K562 (cell line): ENCODE data around the gene WDR91. TPM values are rescaled to one million over a fixed set of nuclear protein-coding genes. Genes with fewer than 3 reads are reported as not detected.

Experiments
- ATAC-seq: fragments of 200-7000 bp; cut with Tn5 transposase; 3 replicates; pipeline ENCODE4 v1.9.1; 2020; ENCODE audit warnings: moderate library complexity
- BruUV-seq: library from RNA; stranded (reverse); fragments of 400-500 nt; replicated peaks from 2 replicates; lab custom pipeline; 2021; lab: Mats Ljungman, UMichigan
- CTCF ChIA-PET: fragments of 300-600 bp; formaldehyde crosslinking; extraction: SDS; loops from one replicate; lab custom pipeline; 2021; ENCODE audit warnings: low intra/inter-chr PET ratio; lab: Yijun Ruan, JAX
- POLR2A ChIA-PET: fragments of 300-600, 350-650 bp; sonication (Branson Sonifier 250); formaldehyde crosslinking; extraction: SDS; loops from one replicate; lab custom pipeline; 2021; ENCODE audit warnings: antibody characterized with exemption, inconsistent platforms; lab: Yijun Ruan, JAX
- DNase-seq, 4 experiments: peaks; one replicate each; pipeline versions ENCODE4 v3.0.0 to v3.0.0-alpha.2; 2011 to 2018; ENCODE audit warnings: low spot score in 3 of 4, mixed read lengths in 3 of 4; ENCODE audit errors: extremely low read depth in 1 of 4
- FAIRE-seq: peaks from 2 replicates; lab custom pipeline; 2011; peaks lifted over from hg19 to GRCh38; lab: Jason Lieb, UNC
- H2AFZ ChIP-seq: 2 replicates; pipeline ENCODE4 v1.6.0; 2011; ENCODE audit warnings: low read depth, low read length, control low read depth, inconsistent platforms
- H3K27ac ChIP-seq: fragments of 200-600 bp; 3 replicates; pipeline ENCODE4 v1.8.0; 2011; ENCODE audit warnings: low read depth, mild to moderate bottlenecking, control low read depth, inconsistent platforms, low read length, moderate library complexity, mixed read lengths; ENCODE audit errors: extremely low read depth
- H3K27me3 ChIP-seq, 2 experiments: fragments of 300-600 bp in 1 of 2; 2 replicates in 1 of 2; 3 replicates in 1 of 2; pipeline versions ENCODE4 v1.6.0 to v1.8.0; 2011; ENCODE audit warnings: inconsistent platforms in 2 of 2, low read length in 2 of 2, mild to moderate bottlenecking in 1 of 2, mixed read lengths in 1 of 2, moderate library complexity in 1 of 2; ENCODE audit not compliant: control insufficient read depth in 2 of 2, insufficient read depth in 2 of 2
- H3K36me3 ChIP-seq: fragments of 300-600 bp; 3 replicates; pipeline ENCODE4 v1.8.0; 2011; ENCODE audit warnings: mild to moderate bottlenecking, low read length, inconsistent platforms; ENCODE audit not compliant: control insufficient read depth, insufficient read depth
- H3K4me1 ChIP-seq, 2 experiments: fragments of 200-600 bp in 1 of 2; replicated peaks in 1 of 2; 2 replicates in 1 of 2; 3 replicates in 1 of 2; pipeline versions ENCODE4 v1.5.1 to v1.8.0; 2011; ENCODE audit warnings: inconsistent platforms in 2 of 2, low read length in 2 of 2, mild to moderate bottlenecking in 1 of 2, mixed read lengths in 1 of 2, moderate library complexity in 1 of 2; ENCODE audit not compliant: control insufficient read depth in 2 of 2, insufficient read depth in 2 of 2
- H3K4me2 ChIP-seq: 2 replicates; pipeline ENCODE4 v1.6.1; 2011; ENCODE audit warnings: low read length, control low read depth, inconsistent platforms, mixed read lengths; ENCODE audit not compliant: insufficient read depth
- H3K4me3 ChIP-seq: fragments of 200-600 bp; sonication (generic), shearing (Covaris generic); 2 replicates; pipeline ENCODE4 v1.5.1; 2016; ENCODE audit warnings: control low read depth, inconsistent platforms
- H3K79me2 ChIP-seq: fragments of 200-600 bp; 3 replicates; pipeline ENCODE4 v1.8.0; 2011; ENCODE audit warnings: low read length, inconsistent platforms; ENCODE audit not compliant: control insufficient read depth, insufficient read depth
- H3K9ac ChIP-seq, 2 experiments: 2 replicates each; pipeline versions ENCODE4 v1.6.0 to v1.6.1; 2011; ENCODE audit warnings: low read depth in 2 of 2, low read length in 2 of 2, control low read depth in 1 of 2, inconsistent platforms in 1 of 2, mild to moderate bottlenecking in 1 of 2, mixed read lengths in 1 of 2; ENCODE audit not compliant: insufficient read depth in 1 of 2
- H3K9me1 ChIP-seq: one replicate; pipeline ENCODE4 v1.6.0; 2011; ENCODE audit warnings: inconsistent platforms, mild to moderate bottlenecking, low read length, moderate library complexity; ENCODE audit not compliant: control insufficient read depth, insufficient read depth
- H3K9me3 ChIP-seq: replicated peaks from 2 replicates; pipeline ENCODE4 v1.5.1; 2011; ENCODE audit warnings: low read depth, low read length, inconsistent platforms; ENCODE audit not compliant: control insufficient read depth, insufficient read depth
- H4K20me1 ChIP-seq: replicated peaks from 2 replicates; pipeline ENCODE4 v1.6.1; 2011; ENCODE audit warnings: low read length, inconsistent platforms, mixed read lengths; ENCODE audit not compliant: control insufficient read depth, insufficient read depth
- DMBX1 ChIP-seq: fragments of 250-450 bp; sonication (Bioruptor Pico); IDR thresholded peaks from 2 replicates; pipeline ENCODE4 v1.8.0; 2022; ENCODE audit warnings: inconsistent platforms, mild to moderate bottlenecking, moderate library complexity, borderline replicate concordance
- EGR1 ChIP-seq: fragments of 450-650 bp; conservative IDR thresholded peaks from 2 replicates; pipeline ENCODE4 v1.6.1; 2017; ENCODE audit warnings: mild to moderate bottlenecking
- ETV5 ChIP-seq: sonication (generic); formaldehyde crosslinking; IDR thresholded peaks from 2 replicates; pipeline ENCODE4 v1.4.0; 2020; ENCODE audit warnings: low read depth, mild to moderate bottlenecking, missing genetic modification reagents
- GABPB2 ChIP-seq: fragments of 250-450 bp; sonication (Bioruptor Pico); conservative IDR thresholded peaks from 2 replicates; pipeline ENCODE4 v1.5.1; 2021; ENCODE audit warnings: mild to moderate bottlenecking
- HDGF ChIP-seq: fragments of 450-650 bp; IDR thresholded peaks from 2 replicates; pipeline ENCODE4 v1.6.1; 2016
- MEIS2 ChIP-seq: fragments of 450-650 bp; IDR thresholded peaks from 2 replicates; pipeline ENCODE4 v1.6.1; 2014; ENCODE audit warnings: mild to moderate bottlenecking; ENCODE audit not compliant: partially characterized antibody
- NCOR1 ChIP-seq: fragments of 450-650 bp; IDR thresholded peaks from 2 replicates; pipeline ENCODE4 v1.6.1; 2016; ENCODE audit warnings: mild to moderate bottlenecking, moderate library complexity
- WGBS: fragments of 100-300 bp; shearing (Covaris generic); methylation state at CpG from one replicate; pipeline ENCODE4 v1.1.6; 2016; ENCODE audit warnings: low coverage, mixed read lengths; ENCODE audit not compliant: insufficient coverage; ENCODE audit errors: missing lambda C conversion rate; 5-methylcytosine and 5-hydroxymethylcytosine counted together
- in situ Hi-C: fragments of 300-500 bp; cut with MboI; formaldehyde crosslinking; loops from 4 replicates; pipeline ENCODE4 v1.15.0; 2018; ENCODE audit warnings: inconsistent platforms, mixed read lengths
- intact Hi-C: fragments of 100-400 bp; cut with micrococcal nuclease; formaldehyde crosslinking; loops from 2 replicates; pipeline ENCODE4 v1.14.2; 2022
- polyA plus RNA-seq, 8 experiments: library from polyadenylated mRNA; depleted of rRNA in 4 of 8; stranded (reverse) in 5 of 8; unstranded in 3 of 8; fragments of >200 nt; fragmentation: Nextera tagmentation in 2 of 8; fragmentation: Illumina TruSeq in 1 of 8; extraction: Ambion mirVana in 2 of 8; extraction: Trizol in 1 of 8; gene quantifications; 2 replicates each; pipeline versions ENCODE4 v1.2.1 to v1.2.3, GENCODE V29; 2011 to 2014; ENCODE audit warnings: inconsistent platforms in 1 of 8, missing spikeins in 1 of 8
- total RNA-seq, 7 experiments: library from RNA; depleted of rRNA in 6 of 7; stranded (reverse); fragments of >200 nt in 6 of 7; fragmentation: Illumina TruSeq in 2 of 7; extraction: Trizol in 2 of 7; gene quantifications; 2 replicates each; pipeline versions ENCODE4 v1.2.1 to v1.2.3, GENCODE V29; 2011 to 2021; ENCODE audit warnings: low replicate concordance in 1 of 7
- TF ChIP-seq, protein P1 (sequence below), 3 experiments: IDR thresholded peaks in 2 of 3; conservative IDR thresholded peaks in 1 of 3; 2 replicates each; pipeline ENCODE4 v1.5.1; 2011 to 2012; ENCODE audit warnings: low read length in 3 of 3, mild to moderate bottlenecking in 3 of 3, control low read depth in 2 of 3, improper control_type of control experiment in 1 of 3, inconsistent platforms in 1 of 3, low read depth in 1 of 3, mixed read lengths in 1 of 3, moderate library complexity in 1 of 3; ENCODE audit not compliant: insufficient read depth in 2 of 3
- TF ChIP-seq, protein P2 (sequence below): sonication (generic); formaldehyde crosslinking; IDR thresholded peaks from 2 replicates; pipeline ENCODE4 v1.8.0; 2023; ENCODE audit warnings: mild to moderate bottlenecking, missing genetic modification reagents
- TF ChIP-seq, protein P3 (sequence below): sonication (generic); formaldehyde crosslinking; IDR thresholded peaks from 2 replicates; pipeline ENCODE4 v1.8.0; 2023; ENCODE audit warnings: mild to moderate bottlenecking, missing genetic modification reagents

WDR91 gene
- total and polyA plus RNA-seq, 9 of the 15 experiments (the other 6 are each of a cell fraction or from before 2014, with no cell fraction given), result 1.9 to 18.2 (median 9.8) TPM

DNA sequence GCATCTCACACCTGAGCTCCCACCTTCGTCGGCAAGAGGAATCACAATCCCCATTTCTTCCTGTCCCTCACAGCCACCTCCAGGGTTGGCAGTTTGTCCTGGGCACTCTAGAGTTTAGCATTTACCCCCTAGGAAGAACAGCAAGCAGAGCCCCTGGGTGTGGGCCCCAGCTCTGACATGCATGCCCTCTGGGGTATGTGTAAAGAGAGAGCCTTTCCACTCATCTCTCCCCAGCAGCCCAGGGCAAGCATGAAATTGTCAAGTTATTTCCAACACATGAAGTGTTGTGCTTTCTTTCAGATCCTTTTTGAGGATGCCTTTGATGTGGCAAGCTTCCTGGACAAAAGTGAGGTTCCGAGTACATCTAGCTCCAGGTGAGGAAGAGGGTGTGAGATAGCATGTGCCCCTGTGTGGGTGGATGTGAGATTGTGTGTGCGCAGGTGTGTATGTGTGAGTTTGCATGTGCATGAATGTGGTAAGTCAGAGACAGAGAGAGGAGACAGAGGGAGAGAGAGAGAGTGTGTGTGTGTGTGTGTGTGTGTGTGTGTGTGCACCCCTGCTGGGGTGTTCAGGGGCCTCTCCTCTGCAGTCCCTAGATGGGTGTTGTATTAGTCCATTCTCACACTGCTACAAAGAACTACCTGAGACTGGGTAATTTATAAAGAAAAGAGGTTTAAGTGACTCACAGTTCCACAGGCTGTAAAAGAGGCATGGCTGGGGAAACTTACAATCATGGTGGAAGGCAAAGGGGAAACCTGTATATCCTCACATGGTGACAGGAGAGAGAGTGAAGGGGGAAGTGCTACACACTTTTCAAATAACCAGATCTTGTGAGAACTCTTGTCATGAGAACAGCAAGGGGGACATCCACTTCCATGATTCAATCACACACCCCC is 40.4 kb upstream of the WDR91 start (continued):
- no peak for TF ChIP-seq MEIS2
- TF ChIP-seq, protein P1, sequence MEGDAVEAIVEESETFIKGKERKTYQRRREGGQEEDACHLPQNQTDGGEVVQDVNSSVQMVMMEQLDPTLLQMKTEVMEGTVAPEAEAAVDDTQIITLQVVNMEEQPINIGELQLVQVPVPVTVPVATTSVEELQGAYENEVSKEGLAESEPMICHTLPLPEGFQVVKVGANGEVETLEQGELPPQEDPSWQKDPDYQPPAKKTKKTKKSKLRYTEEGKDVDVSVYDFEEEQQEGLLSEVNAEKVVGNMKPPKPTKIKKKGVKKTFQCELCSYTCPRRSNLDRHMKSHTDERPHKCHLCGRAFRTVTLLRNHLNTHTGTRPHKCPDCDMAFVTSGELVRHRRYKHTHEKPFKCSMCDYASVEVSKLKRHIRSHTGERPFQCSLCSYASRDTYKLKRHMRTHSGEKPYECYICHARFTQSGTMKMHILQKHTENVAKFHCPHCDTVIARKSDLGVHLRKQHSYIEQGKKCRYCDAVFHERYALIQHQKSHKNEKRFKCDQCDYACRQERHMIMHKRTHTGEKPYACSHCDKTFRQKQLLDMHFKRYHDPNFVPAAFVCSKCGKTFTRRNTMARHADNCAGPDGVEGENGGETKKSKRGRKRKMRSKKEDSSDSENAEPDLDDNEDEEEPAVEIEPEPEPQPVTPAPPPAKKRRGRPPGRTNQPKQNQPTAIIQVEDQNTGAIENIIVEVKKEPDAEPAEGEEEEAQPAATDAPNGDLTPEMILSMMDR (IDR thresholded peaks at IDR 0.05 in 2 of 3, conservative IDR thresholded peaks at IDR 0.05 in 1 of 3; ENCODE audit: insufficient read depth in 2 of 3, low read depth in 1 of 3, low read length in 3 of 3), result no peak
- TF ChIP-seq, protein P2, sequence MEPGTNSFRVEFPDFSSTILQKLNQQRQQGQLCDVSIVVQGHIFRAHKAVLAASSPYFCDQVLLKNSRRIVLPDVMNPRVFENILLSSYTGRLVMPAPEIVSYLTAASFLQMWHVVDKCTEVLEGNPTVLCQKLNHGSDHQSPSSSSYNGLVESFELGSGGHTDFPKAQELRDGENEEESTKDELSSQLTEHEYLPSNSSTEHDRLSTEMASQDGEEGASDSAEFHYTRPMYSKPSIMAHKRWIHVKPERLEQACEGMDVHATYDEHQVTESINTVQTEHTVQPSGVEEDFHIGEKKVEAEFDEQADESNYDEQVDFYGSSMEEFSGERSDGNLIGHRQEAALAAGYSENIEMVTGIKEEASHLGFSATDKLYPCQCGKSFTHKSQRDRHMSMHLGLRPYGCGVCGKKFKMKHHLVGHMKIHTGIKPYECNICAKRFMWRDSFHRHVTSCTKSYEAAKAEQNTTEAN (CRISPR knock-in tag), result no peak
- TF ChIP-seq, all 486 proteins: peak for 0

DNA sequence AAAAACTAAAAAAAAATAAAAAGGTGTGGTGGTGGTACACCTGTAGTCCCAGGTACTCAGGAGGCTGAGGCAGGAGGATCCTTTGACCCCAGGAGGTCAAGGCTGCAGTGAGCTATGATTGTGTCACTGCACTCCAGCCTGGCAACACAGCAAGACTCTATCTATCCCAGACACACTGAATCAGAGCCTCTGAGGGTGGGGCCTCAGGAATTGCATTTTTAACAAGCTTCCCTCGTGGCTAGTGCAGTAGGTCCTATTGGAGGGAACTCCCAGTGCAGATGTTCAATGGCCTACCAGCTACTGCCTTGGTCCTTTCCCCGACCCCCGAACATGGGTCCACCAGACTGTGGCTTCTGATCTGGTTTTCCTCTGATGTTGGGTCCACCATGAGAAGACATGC is 37.2 kb upstream of the WDR91 start:
- ChIA-PET POLR2A (no interaction called here), CTCF (no interaction called here)
- Histone ChIP-seq H3K9ac (no peak overlapping the region), H3K9me1 (no peaks in the 10 kb centered on the region), H3K9me3 (no peaks in the 10 kb centered on the region), H2AFZ (no peak overlapping the region), H3K4me3 (no peak overlapping the region), H3K4me2 (no peak overlapping the region), H3K4me1 (peaks cover 0 to 10% of the 10 kb centered on the region in 2 experiments; a peak in 2 of 5 replicates), H4K20me1 (no peaks in the 10 kb centered on the region), H3K36me3 (no peaks in the 10 kb centered on the region), H3K27ac (no peak overlapping the region), H3K27me3 (peaks cover 8 to 45% of the 10 kb centered on the region in 2 experiments; a peak in 3 of 5 replicates), H3K79me2 (no peaks in the 10 kb centered on the region)
- no peak for DNase-seq
- WGBS, result 6% methylated on average over 3 of the region's 3 CpGs
- FAIRE-seq, result no peak
- ATAC-seq, result peak; percentile 9; the same call in 1 of the 3 replicates
- no TSS peak for BruUV-seq
- intact Hi-C loops (no loop called here), in situ Hi-C loops (no loop called here)
- no peak for TF ChIP-seq EGR1
- TF ChIP-seq GABPB2 (CRISPR knock-in tag), result no peak
- TF ChIP-seq NCOR1, result no peak
- no peak for TF ChIP-seq ETV5 (CRISPR knock-in tag)
- TF ChIP-seq, protein P3, sequence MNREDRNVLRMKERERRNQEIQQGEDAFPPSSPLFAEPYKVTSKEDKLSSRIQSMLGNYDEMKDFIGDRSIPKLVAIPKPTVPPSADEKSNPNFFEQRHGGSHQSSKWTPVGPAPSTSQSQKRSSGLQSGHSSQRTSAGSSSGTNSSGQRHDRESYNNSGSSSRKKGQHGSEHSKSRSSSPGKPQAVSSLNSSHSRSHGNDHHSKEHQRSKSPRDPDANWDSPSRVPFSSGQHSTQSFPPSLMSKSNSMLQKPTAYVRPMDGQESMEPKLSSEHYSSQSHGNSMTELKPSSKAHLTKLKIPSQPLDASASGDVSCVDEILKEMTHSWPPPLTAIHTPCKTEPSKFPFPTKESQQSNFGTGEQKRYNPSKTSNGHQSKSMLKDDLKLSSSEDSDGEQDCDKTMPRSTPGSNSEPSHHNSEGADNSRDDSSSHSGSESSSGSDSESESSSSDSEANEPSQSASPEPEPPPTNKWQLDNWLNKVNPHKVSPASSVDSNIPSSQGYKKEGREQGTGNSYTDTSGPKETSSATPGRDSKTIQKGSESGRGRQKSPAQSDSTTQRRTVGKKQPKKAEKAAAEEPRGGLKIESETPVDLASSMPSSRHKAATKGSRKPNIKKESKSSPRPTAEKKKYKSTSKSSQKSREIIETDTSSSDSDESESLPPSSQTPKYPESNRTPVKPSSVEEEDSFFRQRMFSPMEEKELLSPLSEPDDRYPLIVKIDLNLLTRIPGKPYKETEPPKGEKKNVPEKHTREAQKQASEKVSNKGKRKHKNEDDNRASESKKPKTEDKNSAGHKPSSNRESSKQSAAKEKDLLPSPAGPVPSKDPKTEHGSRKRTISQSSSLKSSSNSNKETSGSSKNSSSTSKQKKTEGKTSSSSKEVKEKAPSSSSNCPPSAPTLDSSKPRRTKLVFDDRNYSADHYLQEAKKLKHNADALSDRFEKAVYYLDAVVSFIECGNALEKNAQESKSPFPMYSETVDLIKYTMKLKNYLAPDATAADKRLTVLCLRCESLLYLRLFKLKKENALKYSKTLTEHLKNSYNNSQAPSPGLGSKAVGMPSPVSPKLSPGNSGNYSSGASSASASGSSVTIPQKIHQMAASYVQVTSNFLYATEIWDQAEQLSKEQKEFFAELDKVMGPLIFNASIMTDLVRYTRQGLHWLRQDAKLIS (CRISPR knock-in tag), result no peak
- no peak for TF ChIP-seq DMBX1 (CRISPR knock-in tag)
- TF ChIP-seq HDGF, result no peak
